ENCODE measurements around the gene IL6. TPM values are rescaled to one million over a fixed set of nuclear protein-coding genes. Genes with fewer than 3 reads are reported as not detected.
A peak's percentile ranks its signal among the peaks of the same experiment; 100 is the strongest.
"Not testable (repeated sequence)": the region's sequence is repeated elsewhere in the genome, so short reads cannot be mapped to it uniquely, and the experiment has no call there.

IL6 gene
- 0.15 TPM for polyA plus RNA-seq (2013, experiment 1 of 2)
- 0.03 TPM for polyA plus RNA-seq (2013, experiment 2 of 2)

- Histone ChIP-seq H4K8ac (ENCODE audit: low read depth, low read length) (no peak within 1 kb of the TSS), H3K4me3 (ENCODE audit: low read length in 2 of 2) (no peak within 1 kb of the TSS), H4K91ac (ENCODE audit: low read depth, low read length, poor library complexity) (no peak within 1 kb of the TSS), H3K4me2 (ENCODE audit: insufficient read depth, low read length, poor library complexity, severe bottlenecking) (no peak within 1 kb of the TSS), H3K36me3 (replicated peaks in 1 of 2; ENCODE audit: control insufficient read depth in 2 of 2, insufficient read depth in 2 of 2, low read length in 2 of 2) (no peaks in the 10 kb centered on the region), H3K18ac (ENCODE audit: low read length) (peak within 1 kb of the TSS; percentile 50), H3K14ac (ENCODE audit: low read length) (no peak within 1 kb of the TSS), H3K27me3 (ENCODE audit: control insufficient read depth in 3 of 3, insufficient read depth in 3 of 3, low read depth in 1 of 3, low read length in 3 of 3) (no peaks in the 10 kb centered on the region), H2BK120ac (ENCODE audit: low read depth, low read length) (peak within 1 kb of the TSS; percentile 21), H2BK12ac (ENCODE audit: low read length) (peak within 1 kb of the TSS; percentile 8), H3K9ac (ENCODE audit: low read depth, low read length, poor library complexity) (no peak within 1 kb of the TSS), H3K4ac (ENCODE audit: low read length) (no peak within 1 kb of the TSS), H3K9me3 (replicated peaks in 1 of 2; ENCODE audit: control insufficient read depth in 2 of 2, insufficient read depth in 1 of 2, low read depth in 1 of 2, low read length in 2 of 2) (no peaks in the 10 kb centered on the region), H3K27ac (replicated peaks; ENCODE audit: low read length) (no peak within 1 kb of the TSS), H2AFZ (ENCODE audit: low read length) (no peak within 1 kb of the TSS), H2BK5ac (ENCODE audit: low read length) (peak within 1 kb of the TSS; percentile 19), H3K79me1 (ENCODE audit: low read depth, low read length) (no peaks in the 10 kb centered on the region), H2AK5ac (ENCODE audit: low read depth, low read length) (peak within 1 kb of the TSS; percentile 78), H3K23ac (ENCODE audit: low read depth, low read length, poor library complexity) (peak within 1 kb of the TSS; percentile 16), H3K4me1 (ENCODE audit: control insufficient read depth in 2 of 2, insufficient read depth in 1 of 2, low read depth in 1 of 2, low read length in 2 of 2) (peaks cover 0 to 4% of the 10 kb centered on the region in 2 donors), H2BK15ac (ENCODE audit: low read length) (peak within 1 kb of the TSS; percentile 62)
- DNase-seq (ENCODE audit: low spot score): no peak
- WGBS, 2 donors (ENCODE audit: extremely low coverage in 2 of 2, insufficient read length in 2 of 2, insufficient replicate concordance in 1 of 2): no CpG with 5 or more reads among the region's 28 CpGs
These were observed at the start of gene IL6 for GRCh38 chr7:22726907-22727713. Gene IL6 (plus strand): TSS chr7:22727200. CDS start chr7:22727263, 63 bp downstream.

GRCh38 chr7:22677263-22677662 lies 49.7 kb upstream of the IL6 start:
- not testable (repeated sequence) for H2AK5ac ChIP-seq (ENCODE audit: low read depth, low read length); H3K4me1 ChIP-seq (ENCODE audit: control insufficient read depth in 2 of 2, insufficient read depth in 1 of 2, low read depth in 1 of 2, low read length in 2 of 2); H3K14ac ChIP-seq (ENCODE audit: low read length); H2BK5ac ChIP-seq (ENCODE audit: low read length); H3K18ac ChIP-seq (ENCODE audit: low read length); H2BK15ac ChIP-seq (ENCODE audit: low read length); H3K36me3 ChIP-seq (replicated peaks in 1 of 2; ENCODE audit: control insufficient read depth in 2 of 2, insufficient read depth in 2 of 2, low read length in 2 of 2); H3K27ac ChIP-seq (replicated peaks; ENCODE audit: low read length); H3K4me3 ChIP-seq (ENCODE audit: low read length in 2 of 2); H3K23ac ChIP-seq (ENCODE audit: low read depth, low read length, poor library complexity); H2BK120ac ChIP-seq (ENCODE audit: low read depth, low read length); H3K27me3 ChIP-seq (ENCODE audit: control insufficient read depth in 3 of 3, insufficient read depth in 3 of 3, low read depth in 1 of 3, low read length in 3 of 3); H2AFZ ChIP-seq (ENCODE audit: low read length); H3K4me2 ChIP-seq (ENCODE audit: insufficient read depth, low read length, poor library complexity, severe bottlenecking); H3K9me3 ChIP-seq (replicated peaks in 1 of 2; ENCODE audit: control insufficient read depth in 2 of 2, insufficient read depth in 1 of 2, low read depth in 1 of 2, low read length in 2 of 2); H3K4ac ChIP-seq (ENCODE audit: low read length); H2BK12ac ChIP-seq (ENCODE audit: low read length); H3K9ac ChIP-seq (ENCODE audit: low read depth, low read length, poor library complexity); H3K79me1 ChIP-seq (ENCODE audit: low read depth, low read length); H4K91ac ChIP-seq (ENCODE audit: low read depth, low read length, poor library complexity); DNase-seq (ENCODE audit: low spot score); H4K8ac ChIP-seq (ENCODE audit: low read depth, low read length)
- WGBS, 2 donors (ENCODE audit: extremely low coverage in 2 of 2, insufficient read length in 2 of 2, insufficient replicate concordance in 1 of 2): no CpG with 5 or more reads among the region's 5 CpGs

GRCh38 chr7:22677680-22678079 lies 49.3 kb upstream of the IL6 start:
- no peak overlapping the region for H3K9ac ChIP-seq (ENCODE audit: low read depth, low read length, poor library complexity)
- H2BK12ac ChIP-seq (ENCODE audit: low read length): no peak overlapping the region
- no peaks in the 10 kb centered on the region for H3K9me3 ChIP-seq (replicated peaks in 1 of 2; ENCODE audit: control insufficient read depth in 2 of 2, insufficient read depth in 1 of 2, low read depth in 1 of 2, low read length in 2 of 2)
- no peak overlapping the region for H3K4me3 ChIP-seq (ENCODE audit: low read length in 2 of 2)
- no peak overlapping the region for H2BK15ac ChIP-seq (ENCODE audit: low read length)
- no peak overlapping the region for H3K23ac ChIP-seq (ENCODE audit: low read depth, low read length, poor library complexity)
- no peaks in the 10 kb centered on the region for H3K4me1 ChIP-seq (ENCODE audit: control insufficient read depth in 2 of 2, insufficient read depth in 1 of 2, low read depth in 1 of 2, low read length in 2 of 2)
- H3K27me3 ChIP-seq (ENCODE audit: control insufficient read depth in 3 of 3, insufficient read depth in 3 of 3, low read depth in 1 of 3, low read length in 3 of 3): no peaks in the 10 kb centered on the region
- no peak overlapping the region for H3K4ac ChIP-seq (ENCODE audit: low read length)
- H4K91ac ChIP-seq (ENCODE audit: low read depth, low read length, poor library complexity): no peak overlapping the region
- no peaks in the 10 kb centered on the region for H3K36me3 ChIP-seq (replicated peaks in 1 of 2; ENCODE audit: control insufficient read depth in 2 of 2, insufficient read depth in 2 of 2, low read length in 2 of 2)
- H2AFZ ChIP-seq (ENCODE audit: low read length): no peak overlapping the region
- no peak overlapping the region for H4K8ac ChIP-seq (ENCODE audit: low read depth, low read length)
- no peak overlapping the region for H2BK120ac ChIP-seq (ENCODE audit: low read depth, low read length)
- no peak overlapping the region for H2BK5ac ChIP-seq (ENCODE audit: low read length)
- no peak overlapping the region for H3K14ac ChIP-seq (ENCODE audit: low read length)
- H3K27ac ChIP-seq (replicated peaks; ENCODE audit: low read length): no peak overlapping the region
- H3K4me2 ChIP-seq (ENCODE audit: insufficient read depth, low read length, poor library complexity, severe bottlenecking): no peak overlapping the region
- no CpG with 5 or more reads among the region's 6 CpGs for WGBS, 2 donors (ENCODE audit: extremely low coverage in 2 of 2, insufficient read length in 2 of 2, insufficient replicate concordance in 1 of 2)
- no peak overlapping the region for H3K18ac ChIP-seq (ENCODE audit: low read length)
- no peaks in the 10 kb centered on the region for H3K79me1 ChIP-seq (ENCODE audit: low read depth, low read length)
- DNase-seq (ENCODE audit: low spot score): no peak
- no peak overlapping the region for H2AK5ac ChIP-seq (ENCODE audit: low read depth, low read length)

- WGBS, 2 donors (ENCODE audit: extremely low coverage in 2 of 2, insufficient read length in 2 of 2, insufficient replicate concordance in 1 of 2): no CpG with 5 or more reads among the region's 5 CpGs
- Histone ChIP-seq H3K4me2 (ENCODE audit: insufficient read depth, low read length, poor library complexity, severe bottlenecking) (no peak overlapping the region), H3K23ac (ENCODE audit: low read depth, low read length, poor library complexity) (no peak overlapping the region), H3K27ac (replicated peaks; ENCODE audit: low read length) (no peak overlapping the region), H3K4me1 (ENCODE audit: control insufficient read depth in 2 of 2, insufficient read depth in 1 of 2, low read depth in 1 of 2, low read length in 2 of 2) (no peaks in the 10 kb centered on the region), H2AFZ (ENCODE audit: low read length) (no peak overlapping the region), H3K4ac (ENCODE audit: low read length) (no peak overlapping the region), H2AK5ac (ENCODE audit: low read depth, low read length) (no peak overlapping the region), H2BK12ac (ENCODE audit: low read length) (no peak overlapping the region), H3K4me3 (ENCODE audit: low read length in 2 of 2) (no peak overlapping the region), H3K14ac (ENCODE audit: low read length) (no peak overlapping the region), H3K36me3 (replicated peaks in 1 of 2; ENCODE audit: control insufficient read depth in 2 of 2, insufficient read depth in 2 of 2, low read length in 2 of 2) (no peaks in the 10 kb centered on the region), H3K9ac (ENCODE audit: low read depth, low read length, poor library complexity) (no peak overlapping the region), H2BK5ac (ENCODE audit: low read length) (no peak overlapping the region), H4K91ac (ENCODE audit: low read depth, low read length, poor library complexity) (no peak overlapping the region), H3K9me3 (replicated peaks in 1 of 2; ENCODE audit: control insufficient read depth in 2 of 2, insufficient read depth in 1 of 2, low read depth in 1 of 2, low read length in 2 of 2) (no peaks in the 10 kb centered on the region), H3K18ac (ENCODE audit: low read length) (no peak overlapping the region), H4K8ac (ENCODE audit: low read depth, low read length) (no peak overlapping the region), H2BK120ac (ENCODE audit: low read depth, low read length) (no peak overlapping the region), H3K79me1 (ENCODE audit: low read depth, low read length) (no peaks in the 10 kb centered on the region), H2BK15ac (ENCODE audit: low read length) (no peak overlapping the region), H3K27me3 (ENCODE audit: control insufficient read depth in 3 of 3, insufficient read depth in 3 of 3, low read depth in 1 of 3, low read length in 3 of 3) (no peaks in the 10 kb centered on the region)
- no peak for DNase-seq (ENCODE audit: low spot score)
These were observed 46.5 kb upstream of the IL6 start for GRCh38 chr7:22680482-22680911.

Measured in neuronal stem cell (in vitro differentiated cells).